CD14-positive monocyte (primary cell): ENCODE measurements around the gene COG2. TPM values are rescaled to one million over a fixed set of nuclear protein-coding genes. Genes with fewer than 3 reads are reported as not detected.
A peak's percentile ranks its signal among the peaks of the same experiment; 100 is the strongest.

Experiments used
- DNase-seq, 3 donors: peaks; one replicate each; pipeline ENCODE4 v3.0.0-alpha.2; 2011 to 2022
- H2AFZ ChIP-seq: 2 replicates; pipeline ENCODE4 v1.6.0; 2012; ENCODE audit warnings: mild to moderate bottlenecking, low read depth, low read length, inconsistent platforms; ENCODE audit not compliant: insufficient read depth, poor library complexity, severe bottlenecking
- H3K27ac ChIP-seq, 2 donors: 1 replicate in 1 of 2; 2 replicates in 1 of 2; pipeline ENCODE4 v1.5.1; 2012 to 2013; ENCODE audit warnings: low read length in 2 of 2, control low read depth in 1 of 2, inconsistent platforms in 1 of 2, low read depth in 1 of 2, mild to moderate bottlenecking in 1 of 2
- H3K27me3 ChIP-seq, 2 donors: one replicate each; pipeline versions ENCODE4 v1.6.0 to v1.6.1; 2011 to 2013; ENCODE audit warnings: low read length in 2 of 2; ENCODE audit not compliant: control insufficient read depth in 2 of 2, insufficient read depth in 2 of 2
- H3K36me3 ChIP-seq, 2 donors: replicated peaks in 1 of 2; 1 replicate in 1 of 2; 2 replicates in 1 of 2; pipeline versions ENCODE4 v1.5.1 to v1.6.1; 2012 to 2013; ENCODE audit warnings: low read length in 2 of 2, control low read depth in 1 of 2, inconsistent platforms in 1 of 2, mild to moderate bottlenecking in 1 of 2; ENCODE audit not compliant: insufficient read depth in 2 of 2, control insufficient read depth in 1 of 2
- H3K4me1 ChIP-seq, 2 donors: 1 replicate in 1 of 2; 2 replicates in 1 of 2; pipeline versions ENCODE4 v1.5.1 to v1.6.1; 2012 to 2013; ENCODE audit warnings: low read length in 2 of 2, control low read depth in 1 of 2, inconsistent platforms in 1 of 2, mild to moderate bottlenecking in 1 of 2, moderate library complexity in 1 of 2; ENCODE audit not compliant: insufficient read depth in 2 of 2, control insufficient read depth in 1 of 2
- H3K4me2 ChIP-seq: replicated peaks from 2 replicates; pipeline ENCODE3; 2012; ENCODE audit warnings: low read length, moderate library complexity, mild to moderate bottlenecking; ENCODE audit not compliant: poor library complexity, severe bottlenecking; ENCODE audit errors: extremely low read depth
- H3K4me3 ChIP-seq, 3 experiments: fragments of 200-600 bp in 1 of 3; sonication (generic) in 1 of 3; replicated peaks in 1 of 3; 1 replicate in 2 of 3; 2 replicates in 1 of 3; pipeline ENCODE4 v1.5.1; 2011 to 2013; ENCODE audit warnings: low read length in 3 of 3, mild to moderate bottlenecking in 3 of 3, control low read depth in 2 of 3, low read depth in 2 of 3, inconsistent platforms in 1 of 3, moderate library complexity in 1 of 3
- H3K79me2 ChIP-seq: 2 replicates; pipeline ENCODE4 v1.6.0; 2012; ENCODE audit warnings: mild to moderate bottlenecking, control low read depth, inconsistent platforms, low read length, moderate library complexity; ENCODE audit not compliant: insufficient read depth
- H3K9ac ChIP-seq: 2 replicates; pipeline ENCODE4 v1.6.0; 2017; ENCODE audit warnings: low read length, mild to moderate bottlenecking; ENCODE audit not compliant: insufficient read depth, poor library complexity, severe bottlenecking
- H3K9me3 ChIP-seq, 2 donors: replicated peaks in 1 of 2; 1 replicate in 1 of 2; 2 replicates in 1 of 2; pipeline versions ENCODE4 v1.5.1 to v1.6.1; 2012 to 2013; ENCODE audit warnings: low read length in 2 of 2, control low read depth in 1 of 2; ENCODE audit not compliant: control insufficient read depth in 1 of 2, insufficient read depth in 1 of 2
- H4K20me1 ChIP-seq: 2 replicates; pipeline ENCODE4 v1.6.0; 2012; ENCODE audit warnings: mild to moderate bottlenecking, low read length, control low read depth, moderate library complexity; ENCODE audit not compliant: insufficient read depth
- H3K27ac Mint-ChIP-seq, 7 donors: one replicate each; pipeline ENCODE4 v1.8.0; 2020; ENCODE audit warnings: mild to moderate bottlenecking in 7 of 7, mixed read lengths in 7 of 7, moderate library complexity in 6 of 7, inconsistent platforms in 2 of 7
- H3K27me3 Mint-ChIP-seq, 3 donors: one replicate each; pipeline ENCODE4 v1.8.0; 2021 to 2022; ENCODE audit warnings: low read depth in 3 of 3, mild to moderate bottlenecking in 3 of 3, mixed read lengths in 3 of 3, moderate library complexity in 3 of 3, inconsistent platforms in 1 of 3
- H3K36me3 Mint-ChIP-seq, 2 donors: one replicate each; pipeline ENCODE4 v1.8.0; 2020; ENCODE audit warnings: mixed read lengths in 2 of 2, inconsistent platforms in 1 of 2, mild to moderate bottlenecking in 1 of 2
- H3K4me1 Mint-ChIP-seq: one replicate; pipeline ENCODE4 v1.8.0; 2020; ENCODE audit warnings: mild to moderate bottlenecking, mixed read lengths
- H3K4me3 Mint-ChIP-seq, 2 donors: one replicate each; pipeline ENCODE4 v1.8.0; 2020; ENCODE audit warnings: mild to moderate bottlenecking in 2 of 2, mixed read lengths in 2 of 2, moderate library complexity in 1 of 2
- H3K9me3 Mint-ChIP-seq, 7 donors: one replicate each; pipeline ENCODE4 v1.8.0; 2020 to 2022; ENCODE audit warnings: mixed read lengths in 7 of 7, mild to moderate bottlenecking in 6 of 7, moderate library complexity in 6 of 7, inconsistent platforms in 2 of 7
- CTCF ChIP-seq: fragments of 200-600 bp; IDR thresholded peaks from one replicate; pipeline ENCODE4 v1.8.0; 2022; ENCODE audit warnings: antibody characterized with exemption, mild to moderate bottlenecking
- WGBS: methylation state at CpG from one replicate; pipeline ENCODE4 v1.1.5; 2013; ENCODE audit warnings: missing lambda C conversion rate; ENCODE audit not compliant: insufficient coverage; 5-methylcytosine and 5-hydroxymethylcytosine counted together
- intact Hi-C, 2 donors: fragments of 100-400 bp; cut with micrococcal nuclease; formaldehyde crosslinking; loops; one replicate each; pipeline versions ENCODE4 v1.15.0 to v1.15.1; 2023
- polyA plus RNA-seq, 3 donors: library from polyadenylated mRNA; depleted of rRNA in 1 of 3; unstranded in 2 of 3; stranded (reverse) in 1 of 3; fragments of 300-500 nt in 2 of 3; fragments of >200 nt in 1 of 3; fragmentation: Illumina TruSeq in 2 of 3; gene quantifications; 1 replicate in 2 of 3; 2 replicates in 1 of 3; pipeline ENCODE4 v1.2.3, GENCODE V29; 2012 to 2021

The COG2 gene
- polyA plus RNA-seq, 3 donors, result 16.7 to 30.4 (median 24.7) TPM

DNA sequence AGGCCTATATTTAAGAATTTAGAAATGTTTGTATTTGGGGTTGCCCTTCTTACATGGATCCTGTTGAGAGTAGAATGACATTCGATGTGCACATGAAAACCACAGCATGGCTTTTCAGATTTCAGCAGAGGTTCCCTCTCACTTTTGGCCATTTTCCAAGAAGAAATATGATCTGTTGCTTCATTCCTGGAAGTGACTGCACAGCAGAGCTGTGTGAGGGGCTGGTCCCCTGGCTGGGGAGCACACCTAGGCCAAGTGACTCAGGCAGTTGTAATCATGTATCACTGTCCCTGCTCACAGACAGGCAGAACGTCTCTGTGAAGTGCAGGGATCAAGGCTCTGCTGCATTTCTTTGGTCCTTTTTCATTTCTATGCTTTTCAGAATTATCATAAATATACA is 39.3 kb downstream of the COG2 start:
- Mint-ChIP-seq H3K27me3 (no peaks in the 10 kb centered on the region), H3K4me3 (no peak overlapping the region), H3K4me1 (peaks cover 2% of the 10 kb centered on the region), H3K9me3 (no peaks in the 10 kb centered on the region), H3K27ac (peak overlapping the region in 1 of 7 donors; percentile 13), H3K36me3 (peaks cover 79 to 95% of the 10 kb centered on the region in 2 donors)
- Histone ChIP-seq H3K9me3 (no peaks in the 10 kb centered on the region), H3K27me3 (no peaks in the 10 kb centered on the region), H3K9ac (no peak overlapping the region), H3K79me2 (no peaks in the 10 kb centered on the region), H4K20me1 (no peaks in the 10 kb centered on the region), H3K4me2 (no peak overlapping the region), H2AFZ (no peak overlapping the region), H3K4me1 (no peaks in the 10 kb centered on the region), H3K36me3 (peaks cover 96 to 100% of the 10 kb centered on the region in 2 donors), H3K4me3 (no peak overlapping the region), H3K27ac (no peak overlapping the region)
- no peak for DNase-seq
- TF ChIP-seq CTCF, result no peak
- 0% methylated on average over 1 of the region's 2 CpGs for WGBS
- intact Hi-C loops, result no loop called here

DNA sequence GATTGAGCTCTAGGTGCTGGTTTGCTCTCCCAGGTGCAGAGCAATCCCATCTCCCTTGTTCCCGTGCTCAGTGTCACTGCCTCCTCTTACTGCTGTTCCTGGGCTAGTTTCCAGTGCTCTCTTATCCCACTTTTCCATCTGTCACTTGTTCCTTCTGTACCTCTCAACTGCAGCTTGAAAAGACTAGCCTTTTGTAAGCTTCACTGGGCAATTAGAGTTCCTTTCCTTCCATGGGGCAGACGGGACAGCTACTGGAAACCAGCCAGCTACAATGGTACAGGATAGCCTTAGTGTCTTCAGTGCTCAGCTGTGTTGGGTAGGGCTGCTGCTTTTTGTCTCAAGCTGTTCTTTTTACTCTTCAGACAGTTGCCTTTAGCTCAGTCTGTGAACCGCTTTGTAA is 40.0 kb downstream of the COG2 start:
- Histone ChIP-seq H3K27ac (no peak overlapping the region), H3K9ac (no peak overlapping the region), H4K20me1 (no peaks in the 10 kb centered on the region), H3K27me3 (no peaks in the 10 kb centered on the region), H3K79me2 (no peaks in the 10 kb centered on the region), H3K9me3 (no peaks in the 10 kb centered on the region), H3K4me2 (no peak overlapping the region), H3K4me3 (no peak overlapping the region), H3K4me1 (no peaks in the 10 kb centered on the region), H3K36me3 (peaks cover 97 to 100% of the 10 kb centered on the region in 2 donors), H2AFZ (no peak overlapping the region)
- intact Hi-C loops, result no loop called here
- WGBS, result 100% methylated on average over 2 of the region's 3 CpGs
- no peaks in the 10 kb centered on the region for H3K9me3 Mint-ChIP-seq
- H3K27me3 Mint-ChIP-seq, result no peaks in the 10 kb centered on the region
- H3K4me1 Mint-ChIP-seq, result peaks cover 2% of the 10 kb centered on the region
- peak overlapping the region in 1 of 7 donors; percentile 45 for H3K27ac Mint-ChIP-seq
- peaks cover 81 to 95% of the 10 kb centered on the region in 2 donors for H3K36me3 Mint-ChIP-seq
- TF ChIP-seq CTCF, result no peak
- DNase-seq, result no peak
- no peak overlapping the region for H3K4me3 Mint-ChIP-seq
